HG03175 (cell line): ENCODE data around the gene OARD1.
A peak's percentile ranks its signal among the peaks of the same experiment; 100 is the strongest.
"Not testable (repeated sequence)": the region's sequence is repeated elsewhere in the genome, so short reads cannot be mapped to it uniquely, and the experiment has no call there.

Experiments
- ATAC-seq: cut with Tn5 transposase; IDR thresholded peaks from one replicate; pipeline ENCODE4 v1.9.1; 2021; ENCODE audit warnings: mild to moderate bottlenecking, moderate library complexity; ENCODE audit not compliant: unreplicated experiment

OARD1 gene

GRCh38 chr6:41071923-41072835 is at the start of gene OARD1:
Gene OARD1 (minus strand): TSS chr6:41072356. CDS start chr6:41071634, 722 bp downstream.
- peak; percentile 65 for ATAC-seq

- no peak for ATAC-seq
These were observed 47.9 kb upstream of the OARD1 start for GRCh38 chr6:41120058-41120457.

GRCh38 chr6:41119508-41119907 is 47.4 kb upstream of the OARD1 start:
- ATAC-seq, result no peak

DNA sequence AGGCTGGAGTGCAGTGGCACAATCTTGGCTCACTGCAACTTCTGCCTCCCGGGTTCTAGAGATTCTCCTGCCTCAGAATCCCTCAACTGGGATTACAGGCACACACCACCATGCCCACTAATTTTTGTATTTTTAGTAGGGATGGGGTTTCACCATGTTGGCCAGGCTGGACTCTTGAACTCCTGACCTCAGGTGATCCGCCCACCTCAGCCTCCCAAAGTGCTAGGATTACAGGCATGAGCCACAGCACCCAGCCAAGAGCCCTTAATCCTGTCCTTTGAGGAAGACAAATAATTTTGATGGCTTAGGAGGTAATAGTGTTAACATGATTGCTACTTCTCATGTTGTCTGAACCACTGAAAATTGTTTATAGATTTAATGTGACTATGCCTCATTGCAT is 42.9 kb upstream of the OARD1 start:
- not testable (repeated sequence) for ATAC-seq

- no peak for ATAC-seq
These were observed 38.9 kb upstream of the OARD1 start for GRCh38 chr6:41111017-41111416.

GRCh38 chr6:41103847-41104246 is 31.7 kb upstream of the OARD1 start:
- no peak for ATAC-seq

- ATAC-seq, result no peak
These were observed 28.7 kb upstream of the OARD1 start for GRCh38 chr6:41100871-41101287.

- no peak for ATAC-seq
These were observed 26.2 kb upstream of the OARD1 start for GRCh38 chr6:41098366-41098765.

- ATAC-seq, result no peak
These were observed 25.4 kb upstream of the OARD1 start for GRCh38 chr6:41097467-41098090.

GRCh38 chr6:41093729-41094128 is 21.6 kb upstream of the OARD1 start:
- ATAC-seq, result no peak

- ATAC-seq, result no peak
These were observed 20.4 kb upstream of the OARD1 start for GRCh38 chr6:41092421-41093140.

- no peak for ATAC-seq
These were observed 18.9 kb upstream of the OARD1 start for GRCh38 chr6:41090841-41091761.

DNA sequence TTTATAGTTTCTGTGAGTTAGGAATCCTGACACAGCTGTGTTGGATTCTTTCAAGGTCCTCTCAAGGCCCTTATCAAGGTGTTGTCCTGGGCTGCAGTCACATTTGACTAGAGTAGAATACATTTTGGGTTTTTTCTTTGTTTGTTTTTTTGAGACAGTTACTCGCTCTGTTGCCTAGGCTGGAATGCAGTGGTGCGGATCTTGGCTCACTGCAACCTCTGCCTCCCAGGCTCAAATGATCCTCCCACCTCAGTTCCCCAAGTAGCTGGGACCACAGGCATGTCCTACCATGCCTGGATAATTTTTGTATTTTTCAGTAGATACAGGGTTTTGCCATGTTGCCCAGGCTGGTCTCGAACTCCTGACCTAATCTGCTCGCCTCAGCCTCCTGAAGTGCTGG is 16.3 kb upstream of the OARD1 start:
- ATAC-seq, result no peak

GRCh38 chr6:41085182-41085581 is 13.0 kb upstream of the OARD1 start:
- ATAC-seq, result no peak

- no peak for ATAC-seq
These were observed 10.9 kb upstream of the OARD1 start for GRCh38 chr6:41083072-41083471.

DNA sequence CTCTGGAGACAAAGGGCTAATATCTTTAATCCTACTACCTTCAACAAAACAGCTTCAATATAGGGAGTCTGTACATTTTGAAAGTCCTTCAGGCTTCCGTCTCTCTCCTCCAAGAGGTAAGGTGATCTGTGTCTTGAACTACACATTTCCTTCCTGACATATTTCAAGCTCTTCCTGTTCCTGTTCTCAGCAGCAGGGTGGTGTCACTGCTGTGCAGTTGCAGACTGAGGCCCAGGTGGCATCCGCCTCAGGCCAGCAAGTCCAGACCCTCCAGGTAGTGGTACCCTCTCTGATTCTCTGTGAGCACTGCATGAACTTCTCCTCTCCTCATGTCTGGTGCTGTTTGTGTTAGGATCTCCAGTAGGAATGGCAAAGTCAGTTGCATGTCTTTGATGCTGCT is 8.5 kb upstream of the OARD1 start:
- ATAC-seq, result no peak

DNA sequence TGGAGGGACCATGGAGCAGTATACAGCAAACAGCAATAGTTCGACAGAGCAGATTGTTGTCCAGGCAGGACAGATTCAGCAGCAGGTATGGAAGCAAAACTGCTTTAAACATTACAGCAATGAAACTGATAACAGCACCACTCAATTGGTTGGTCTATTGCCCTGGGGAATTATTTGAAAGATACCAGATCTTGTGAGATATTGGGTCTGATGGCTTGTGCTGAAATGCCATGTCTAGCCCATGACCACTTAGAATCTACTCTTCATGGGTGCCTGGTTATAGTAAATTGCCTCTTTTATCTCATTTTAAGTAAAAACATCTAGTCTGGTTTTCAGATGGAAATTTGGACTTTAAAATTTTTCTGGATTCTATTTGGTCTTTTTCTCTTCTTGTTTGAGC is 6.9 kb upstream of the OARD1 start:
- no peak for ATAC-seq

- ATAC-seq, result no peak
These were observed 5.9 kb upstream of the OARD1 start for GRCh38 chr6:41078101-41078500.

GRCh38 chr6:41077536-41077935 is 5.4 kb upstream of the OARD1 start:
- no peak for ATAC-seq
